GM10266 (cell line): ENCODE measurements around the gene NPLOC4.
"Not testable (repeated sequence)": the region's sequence is repeated elsewhere in the genome, so short reads cannot be mapped to it uniquely, and the experiment has no call there.

Experiments
- DNase-seq: peaks from one replicate; pipeline ENCODE4 v3.0.0; 2012; ENCODE audit errors: extremely low spot score
- TF ChIP-seq, protein P1 (sequence below): IDR thresholded peaks from 2 replicates; pipeline ENCODE4 v1.5.1; 2012; ENCODE audit warnings: mild to moderate bottlenecking, low read depth; ENCODE audit not compliant: control insufficient read depth, insufficient read depth; ENCODE audit errors: missing control alignments

The NPLOC4 gene

GRCh38 chr17:81534157-81535006 is 102.5 kb downstream of the NPLOC4 start:
- no peak for DNase-seq
- TF ChIP-seq, protein P1, sequence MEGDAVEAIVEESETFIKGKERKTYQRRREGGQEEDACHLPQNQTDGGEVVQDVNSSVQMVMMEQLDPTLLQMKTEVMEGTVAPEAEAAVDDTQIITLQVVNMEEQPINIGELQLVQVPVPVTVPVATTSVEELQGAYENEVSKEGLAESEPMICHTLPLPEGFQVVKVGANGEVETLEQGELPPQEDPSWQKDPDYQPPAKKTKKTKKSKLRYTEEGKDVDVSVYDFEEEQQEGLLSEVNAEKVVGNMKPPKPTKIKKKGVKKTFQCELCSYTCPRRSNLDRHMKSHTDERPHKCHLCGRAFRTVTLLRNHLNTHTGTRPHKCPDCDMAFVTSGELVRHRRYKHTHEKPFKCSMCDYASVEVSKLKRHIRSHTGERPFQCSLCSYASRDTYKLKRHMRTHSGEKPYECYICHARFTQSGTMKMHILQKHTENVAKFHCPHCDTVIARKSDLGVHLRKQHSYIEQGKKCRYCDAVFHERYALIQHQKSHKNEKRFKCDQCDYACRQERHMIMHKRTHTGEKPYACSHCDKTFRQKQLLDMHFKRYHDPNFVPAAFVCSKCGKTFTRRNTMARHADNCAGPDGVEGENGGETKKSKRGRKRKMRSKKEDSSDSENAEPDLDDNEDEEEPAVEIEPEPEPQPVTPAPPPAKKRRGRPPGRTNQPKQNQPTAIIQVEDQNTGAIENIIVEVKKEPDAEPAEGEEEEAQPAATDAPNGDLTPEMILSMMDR, result no peak

DNA sequence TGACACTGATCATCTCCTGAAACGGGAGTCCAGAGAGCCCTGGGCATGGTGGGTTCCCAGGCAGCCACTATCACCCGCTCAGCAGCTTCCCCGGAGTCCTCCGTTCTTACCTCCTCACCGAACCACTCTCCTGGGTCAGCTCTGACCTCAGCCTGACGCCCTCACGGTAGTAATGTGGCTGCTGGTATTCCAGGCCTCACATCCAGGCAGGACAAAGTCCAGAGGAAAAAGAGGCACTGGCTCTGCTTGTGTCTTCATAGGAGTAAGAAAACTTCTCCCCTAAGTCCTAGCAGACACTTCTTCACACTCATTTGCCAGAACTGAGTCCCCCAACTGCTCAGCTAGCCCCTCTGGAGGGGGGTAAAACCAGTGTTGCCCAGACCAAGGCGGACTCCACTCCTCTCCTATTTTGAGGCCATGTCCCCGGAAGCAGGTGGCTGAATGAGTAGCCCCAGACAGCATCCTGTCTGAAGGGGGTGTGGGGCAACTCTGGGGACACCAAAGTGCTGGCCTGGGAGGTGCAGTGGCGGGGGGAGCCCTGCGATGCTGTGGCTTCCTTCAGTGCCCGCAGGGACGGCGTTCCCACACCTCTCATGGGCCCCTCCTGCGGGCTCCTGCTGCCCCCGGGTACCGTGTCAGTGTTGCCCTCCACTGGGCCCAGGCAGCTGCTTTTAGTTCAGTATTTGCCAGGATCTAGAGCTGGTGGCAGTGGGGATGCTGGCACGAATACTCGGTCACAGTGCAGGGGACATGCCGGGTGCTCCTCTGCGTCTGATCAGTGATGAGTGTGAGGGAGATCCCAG is 103.4 kb downstream of the NPLOC4 start:
- no peak for DNase-seq

GRCh38 chr17:81532490-81533287 is 104.2 kb downstream of the NPLOC4 start:
- DNase-seq, result no peak
- TF ChIP-seq, protein P1, result no peak

More for the DNA sequence above, 103.4 kb downstream of the NPLOC4 start:
- TF ChIP-seq, protein P1, result no peak

- DNase-seq, result not testable (repeated sequence)
Measured at GRCh38 chr17:81531998-81532404, 104.9 kb downstream of the NPLOC4 start.

DNA sequence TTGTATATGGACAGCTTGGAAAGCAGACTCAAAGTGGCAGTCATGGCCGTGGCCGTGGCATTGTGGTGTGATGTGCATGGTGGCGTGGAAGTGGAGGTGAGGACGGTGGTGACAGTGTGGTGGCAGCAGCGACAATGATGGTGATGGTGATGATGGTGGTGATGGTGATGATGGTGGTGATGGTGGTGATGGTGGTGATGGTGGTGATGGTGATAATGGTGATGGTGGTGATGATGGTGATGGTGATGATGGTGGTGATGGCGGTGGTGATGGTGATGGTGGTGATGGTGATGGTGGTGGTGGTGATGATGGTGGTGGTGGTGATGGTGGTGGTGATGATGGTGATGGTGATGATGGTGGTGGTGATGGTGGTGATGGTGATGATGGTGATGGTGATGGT is 105.9 kb downstream of the NPLOC4 start:
- not testable (repeated sequence) for DNase-seq

DNA sequence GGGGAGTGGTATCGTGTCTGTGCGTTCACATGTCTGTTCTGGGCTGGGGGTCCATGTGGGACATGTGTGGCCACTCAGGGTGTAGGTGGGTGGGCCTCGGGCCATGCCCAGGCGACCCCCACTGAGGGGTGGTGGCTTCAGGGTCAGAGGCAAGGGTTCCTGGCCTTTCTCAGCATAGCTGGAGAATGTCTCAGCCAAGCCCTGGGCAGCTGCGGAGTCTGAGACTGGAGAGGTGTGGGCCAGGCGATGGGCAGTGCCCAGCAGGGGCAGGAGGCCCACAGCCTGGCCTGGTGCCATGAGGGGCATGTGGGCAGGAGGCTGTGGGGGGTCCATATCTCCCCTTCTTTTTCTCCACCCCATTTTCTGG is 107.5 kb downstream of the NPLOC4 start:
- no peak for DNase-seq
- TF ChIP-seq, protein P1, result no peak

DNA sequence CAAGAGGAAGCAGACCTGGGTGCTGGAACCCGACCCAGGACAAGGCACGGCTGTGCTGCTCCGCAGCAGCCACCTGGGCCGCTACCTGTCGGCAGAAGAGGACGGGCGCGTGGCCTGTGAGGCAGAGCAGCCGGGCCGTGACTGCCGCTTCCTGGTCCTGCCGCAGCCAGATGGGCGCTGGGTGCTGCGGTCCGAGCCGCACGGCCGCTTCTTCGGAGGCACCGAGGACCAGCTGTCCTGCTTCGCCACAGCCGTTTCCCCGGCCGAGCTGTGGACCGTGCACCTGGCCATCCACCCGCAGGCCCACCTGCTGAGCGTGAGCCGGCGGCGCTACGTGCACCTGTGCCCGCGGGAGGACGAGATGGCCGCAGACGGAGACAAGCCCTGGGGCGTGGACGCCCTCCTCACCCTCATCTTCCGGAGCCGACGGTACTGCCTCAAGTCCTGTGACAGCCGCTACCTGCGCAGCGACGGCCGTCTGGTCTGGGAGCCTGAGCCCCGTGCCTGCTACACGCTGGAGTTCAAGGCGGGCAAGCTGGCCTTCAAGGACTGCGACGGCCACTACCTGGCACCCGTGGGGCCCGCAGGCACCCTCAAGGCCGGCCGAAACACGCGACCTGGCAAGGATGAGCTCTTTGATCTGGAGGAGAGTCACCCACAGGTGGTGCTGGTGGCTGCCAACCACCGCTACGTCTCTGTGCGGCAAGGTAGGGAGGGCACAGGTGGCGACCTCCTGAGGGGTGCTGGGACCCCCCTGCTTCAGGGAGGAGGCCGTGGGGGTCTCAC is 108.1 kb downstream of the NPLOC4 start:
- DNase-seq, result no peak
- TF ChIP-seq, protein P1, result no peak
